HepG2 (cell line): ENCODE measurements around the gene ASXL1. TPM values are rescaled to one million over a fixed set of nuclear protein-coding genes. Genes with fewer than 3 reads are reported as not detected.

Experiments
- ATF7-NPFF ChIP-seq: sonication (generic); formaldehyde crosslinking; IDR thresholded peaks from 2 replicates; pipeline ENCODE4 v1.8.1; 2023; ENCODE audit warnings: mild to moderate bottlenecking, low read depth, missing genetic modification reagents, moderate library complexity
- CEBPG ChIP-seq: IDR thresholded peaks from 2 replicates; pipeline ENCODE4 v1.6.1; 2016
- HHEX ChIP-seq: IDR thresholded peaks from 2 replicates; pipeline ENCODE4 v1.6.1; 2016; ENCODE audit warnings: control low read depth
- HNRNPUL1 ChIP-seq: fragments of 200-400 bp; formaldehyde crosslinking; IDR thresholded peaks from 2 replicates; pipeline ENCODE4 v1.6.1; 2017; ENCODE audit warnings: low read depth, mild to moderate bottlenecking, low read length, moderate library complexity
- MZF1 ChIP-seq: sonication (generic); formaldehyde crosslinking; IDR thresholded peaks from 2 replicates; pipeline ENCODE4 v1.8.1; 2023; ENCODE audit warnings: mild to moderate bottlenecking, missing genetic modification reagents, borderline replicate concordance
- PHB2 ChIP-seq: fragments of 450-650 bp; IDR thresholded peaks from 2 replicates; pipeline ENCODE4 v1.6.1; 2018; ENCODE audit not compliant: partially characterized antibody
- PRMT3 ChIP-seq: sonication (generic); formaldehyde crosslinking; IDR thresholded peaks from 2 replicates; pipeline ENCODE4 v1.8.1; 2022; ENCODE audit warnings: low read depth, mild to moderate bottlenecking, moderate library complexity, missing genetic modification reagents, borderline replicate concordance
- RXRB ChIP-seq: IDR thresholded peaks from 2 replicates; pipeline ENCODE4 v1.6.1; 2016; ENCODE audit warnings: borderline replicate concordance, missing genetic modification reagents, missing compliant biosample characterization
- SOX6 ChIP-seq, 2 experiments: fragments of 450-650 bp in 1 of 2; sonication (generic) in 1 of 2; formaldehyde crosslinking in 1 of 2; IDR thresholded peaks; 2 replicates each; pipeline versions ENCODE4 v1.4.0 to v1.6.1; 2017 to 2020; ENCODE audit warnings: antibody characterized with exemption in 1 of 2, mild to moderate bottlenecking in 1 of 2, missing genetic modification reagents in 1 of 2
- ZNF274 ChIP-seq: sonication (generic); formaldehyde crosslinking; IDR thresholded peaks from 2 replicates; pipeline ENCODE4 v1.5.1; 2020; ENCODE audit warnings: mild to moderate bottlenecking, missing genetic modification reagents
- ZNF282 ChIP-seq: fragments of 450-650 bp; IDR thresholded peaks from 2 replicates; pipeline ENCODE4 v1.6.1; 2018; ENCODE audit not compliant: partially characterized antibody
- ZNF441 ChIP-seq: sonication (generic); formaldehyde crosslinking; IDR thresholded peaks from 2 replicates; pipeline ENCODE4 v1.7.0; 2021; ENCODE audit warnings: missing genetic modification reagents, borderline replicate concordance
- ZNF720 ChIP-seq: sonication (generic); formaldehyde crosslinking; IDR thresholded peaks from 2 replicates; pipeline ENCODE4 v1.4.0; 2020; ENCODE audit warnings: missing genetic modification reagents
- polyA plus RNA-seq, 8 experiments: library from polyadenylated mRNA; depleted of rRNA in 3 of 8; stranded (reverse) in 7 of 8; unstranded in 1 of 8; fragments of >200 nt; fragmentation: Illumina TruSeq in 4 of 8; extraction: Trizol in 4 of 8; gene quantifications; 2 replicates each; pipeline versions ENCODE4 v1.2.1 to v1.2.3, GENCODE V29; 2011 to 2016; ENCODE audit warnings: low read depth in 4 of 8, missing spikeins in 1 of 8, mixed read lengths in 1 of 8; ENCODE audit not compliant: insufficient read depth in 1 of 8
- total RNA-seq, 5 experiments: library from RNA; depleted of rRNA; stranded (reverse); fragments of >200 nt; fragmentation: Illumina TruSeq; extraction: Trizol; gene quantifications; 2 replicates each; pipeline ENCODE4 v1.2.3, GENCODE V29; 2016; ENCODE audit warnings: low read depth in 1 of 5
- TF ChIP-seq, protein P1 (sequence below): sonication (generic); formaldehyde crosslinking; IDR thresholded peaks from 2 replicates; pipeline ENCODE4 v1.5.0; 2020; ENCODE audit warnings: mild to moderate bottlenecking, missing genetic modification reagents, borderline replicate concordance
- TF ChIP-seq, protein P2 (sequence below): sonication (generic); formaldehyde crosslinking; IDR thresholded peaks from 2 replicates; pipeline ENCODE4 v1.4.0; 2020; ENCODE audit warnings: missing genetic modification reagents

Gene ASXL1
- total and polyA plus RNA-seq, 2 of the 13 experiments (the other 11 are each of a cell fraction or from before 2014, with no cell fraction given), result 62.1 to 74.8 TPM

DNA sequence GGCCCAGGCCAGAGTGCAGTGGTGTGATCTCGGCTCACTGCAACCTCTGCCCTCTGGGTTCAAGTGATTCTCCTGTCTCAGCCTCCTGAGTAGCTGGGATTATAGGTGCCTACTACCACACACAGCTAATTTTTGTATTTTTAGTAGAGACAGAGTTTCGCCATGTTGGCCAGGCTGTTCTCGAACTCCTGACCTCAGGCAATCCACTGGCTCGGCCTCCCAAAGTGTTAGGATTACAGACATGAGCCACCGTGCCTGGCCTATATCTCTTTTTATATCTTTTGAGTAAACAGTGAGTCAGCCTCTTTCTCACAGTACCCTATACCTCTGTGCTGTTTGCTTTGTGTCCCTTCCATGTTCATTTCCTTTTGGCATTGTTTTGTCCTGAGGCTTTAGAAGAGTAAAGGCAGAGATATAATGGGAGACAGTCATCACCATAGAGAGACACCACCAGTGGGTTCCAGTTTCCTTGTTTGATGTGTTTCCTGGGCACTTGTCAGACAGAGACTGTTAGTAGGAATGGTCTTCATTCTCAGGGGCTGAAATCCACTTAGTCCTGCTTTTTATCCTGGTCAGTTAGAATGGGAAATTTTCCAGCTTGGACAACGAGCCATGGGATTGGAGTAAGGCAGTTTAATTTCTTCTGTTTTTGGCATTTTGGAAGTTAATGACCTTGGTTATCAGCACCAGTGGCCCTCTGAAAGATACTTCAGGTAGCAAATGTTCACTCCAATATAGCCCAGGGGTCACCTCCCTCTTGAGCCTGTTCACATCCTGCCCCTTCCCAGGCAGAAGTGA, 32.2 kb upstream of the ASXL1 start (continued):
- no peak for TF ChIP-seq ZNF282
- no peak for TF ChIP-seq PRMT3 (CRISPR knock-in tag)
- TF ChIP-seq, protein P1, sequence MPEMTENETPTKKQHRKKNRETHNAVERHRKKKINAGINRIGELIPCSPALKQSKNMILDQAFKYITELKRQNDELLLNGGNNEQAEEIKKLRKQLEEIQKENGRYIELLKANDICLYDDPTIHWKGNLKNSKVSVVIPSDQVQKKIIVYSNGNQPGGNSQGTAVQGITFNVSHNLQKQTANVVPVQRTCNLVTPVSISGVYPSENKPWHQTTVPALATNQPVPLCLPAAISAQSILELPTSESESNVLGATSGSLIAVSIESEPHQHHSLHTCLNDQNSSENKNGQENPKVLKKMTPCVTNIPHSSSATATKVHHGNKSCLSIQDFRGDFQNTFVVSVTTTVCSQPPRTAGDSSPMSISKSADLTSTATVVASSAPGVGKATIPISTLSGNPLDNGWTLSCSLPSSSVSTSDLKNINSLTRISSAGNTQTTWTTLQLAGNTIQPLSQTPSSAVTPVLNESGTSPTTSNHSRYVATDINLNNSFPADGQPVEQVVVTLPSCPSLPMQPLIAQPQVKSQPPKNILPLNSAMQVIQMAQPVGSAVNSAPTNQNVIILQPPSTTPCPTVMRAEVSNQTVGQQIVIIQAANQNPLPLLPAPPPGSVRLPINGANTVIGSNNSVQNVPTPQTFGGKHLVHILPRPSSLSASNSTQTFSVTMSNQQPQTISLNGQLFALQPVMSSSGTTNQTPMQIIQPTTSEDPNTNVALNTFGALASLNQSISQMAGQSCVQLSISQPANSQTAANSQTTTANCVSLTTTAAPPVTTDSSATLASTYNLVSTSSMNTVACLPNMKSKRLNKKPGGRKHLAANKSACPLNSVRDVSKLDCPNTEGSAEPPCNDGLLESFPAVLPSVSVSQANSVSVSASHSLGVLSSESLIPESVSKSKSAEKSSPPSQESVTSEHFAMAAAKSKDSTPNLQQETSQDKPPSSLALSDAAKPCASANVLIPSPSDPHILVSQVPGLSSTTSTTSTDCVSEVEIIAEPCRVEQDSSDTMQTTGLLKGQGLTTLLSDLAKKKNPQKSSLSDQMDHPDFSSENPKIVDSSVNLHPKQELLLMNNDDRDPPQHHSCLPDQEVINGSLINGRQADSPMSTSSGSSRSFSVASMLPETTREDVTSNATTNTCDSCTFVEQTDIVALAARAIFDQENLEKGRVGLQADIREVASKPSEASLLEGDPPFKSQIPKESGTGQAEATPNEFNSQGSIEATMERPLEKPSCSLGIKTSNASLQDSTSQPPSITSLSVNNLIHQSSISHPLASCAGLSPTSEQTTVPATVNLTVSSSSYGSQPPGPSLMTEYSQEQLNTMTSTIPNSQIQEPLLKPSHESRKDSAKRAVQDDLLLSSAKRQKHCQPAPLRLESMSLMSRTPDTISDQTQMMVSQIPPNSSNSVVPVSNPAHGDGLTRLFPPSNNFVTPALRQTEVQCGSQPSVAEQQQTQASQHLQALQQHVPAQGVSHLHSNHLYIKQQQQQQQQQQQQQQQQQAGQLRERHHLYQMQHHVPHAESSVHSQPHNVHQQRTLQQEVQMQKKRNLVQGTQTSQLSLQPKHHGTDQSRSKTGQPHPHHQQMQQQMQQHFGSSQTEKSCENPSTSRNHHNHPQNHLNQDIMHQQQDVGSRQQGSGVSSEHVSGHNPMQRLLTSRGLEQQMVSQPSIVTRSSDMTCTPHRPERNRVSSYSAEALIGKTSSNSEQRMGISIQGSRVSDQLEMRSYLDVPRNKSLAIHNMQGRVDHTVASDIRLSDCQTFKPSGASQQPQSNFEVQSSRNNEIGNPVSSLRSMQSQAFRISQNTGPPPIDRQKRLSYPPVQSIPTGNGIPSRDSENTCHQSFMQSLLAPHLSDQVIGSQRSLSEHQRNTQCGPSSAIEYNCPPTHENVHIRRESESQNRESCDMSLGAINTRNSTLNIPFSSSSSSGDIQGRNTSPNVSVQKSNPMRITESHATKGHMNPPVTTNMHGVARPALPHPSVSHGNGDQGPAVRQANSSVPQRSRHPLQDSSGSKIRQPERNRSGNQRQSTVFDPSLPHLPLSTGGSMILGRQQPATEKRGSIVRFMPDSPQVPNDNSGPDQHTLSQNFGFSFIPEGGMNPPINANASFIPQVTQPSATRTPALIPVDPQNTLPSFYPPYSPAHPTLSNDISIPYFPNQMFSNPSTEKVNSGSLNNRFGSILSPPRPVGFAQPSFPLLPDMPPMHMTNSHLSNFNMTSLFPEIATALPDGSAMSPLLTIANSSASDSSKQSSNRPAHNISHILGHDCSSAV, result no peak
- peak; percentile 94 for TF ChIP-seq RXRB (CRISPR knock-in tag)
- TF ChIP-seq ATF7-NPFF, result no peak
- peak; percentile 57 for TF ChIP-seq CEBPG (CRISPR knock-in tag)
- TF ChIP-seq, protein P2, sequence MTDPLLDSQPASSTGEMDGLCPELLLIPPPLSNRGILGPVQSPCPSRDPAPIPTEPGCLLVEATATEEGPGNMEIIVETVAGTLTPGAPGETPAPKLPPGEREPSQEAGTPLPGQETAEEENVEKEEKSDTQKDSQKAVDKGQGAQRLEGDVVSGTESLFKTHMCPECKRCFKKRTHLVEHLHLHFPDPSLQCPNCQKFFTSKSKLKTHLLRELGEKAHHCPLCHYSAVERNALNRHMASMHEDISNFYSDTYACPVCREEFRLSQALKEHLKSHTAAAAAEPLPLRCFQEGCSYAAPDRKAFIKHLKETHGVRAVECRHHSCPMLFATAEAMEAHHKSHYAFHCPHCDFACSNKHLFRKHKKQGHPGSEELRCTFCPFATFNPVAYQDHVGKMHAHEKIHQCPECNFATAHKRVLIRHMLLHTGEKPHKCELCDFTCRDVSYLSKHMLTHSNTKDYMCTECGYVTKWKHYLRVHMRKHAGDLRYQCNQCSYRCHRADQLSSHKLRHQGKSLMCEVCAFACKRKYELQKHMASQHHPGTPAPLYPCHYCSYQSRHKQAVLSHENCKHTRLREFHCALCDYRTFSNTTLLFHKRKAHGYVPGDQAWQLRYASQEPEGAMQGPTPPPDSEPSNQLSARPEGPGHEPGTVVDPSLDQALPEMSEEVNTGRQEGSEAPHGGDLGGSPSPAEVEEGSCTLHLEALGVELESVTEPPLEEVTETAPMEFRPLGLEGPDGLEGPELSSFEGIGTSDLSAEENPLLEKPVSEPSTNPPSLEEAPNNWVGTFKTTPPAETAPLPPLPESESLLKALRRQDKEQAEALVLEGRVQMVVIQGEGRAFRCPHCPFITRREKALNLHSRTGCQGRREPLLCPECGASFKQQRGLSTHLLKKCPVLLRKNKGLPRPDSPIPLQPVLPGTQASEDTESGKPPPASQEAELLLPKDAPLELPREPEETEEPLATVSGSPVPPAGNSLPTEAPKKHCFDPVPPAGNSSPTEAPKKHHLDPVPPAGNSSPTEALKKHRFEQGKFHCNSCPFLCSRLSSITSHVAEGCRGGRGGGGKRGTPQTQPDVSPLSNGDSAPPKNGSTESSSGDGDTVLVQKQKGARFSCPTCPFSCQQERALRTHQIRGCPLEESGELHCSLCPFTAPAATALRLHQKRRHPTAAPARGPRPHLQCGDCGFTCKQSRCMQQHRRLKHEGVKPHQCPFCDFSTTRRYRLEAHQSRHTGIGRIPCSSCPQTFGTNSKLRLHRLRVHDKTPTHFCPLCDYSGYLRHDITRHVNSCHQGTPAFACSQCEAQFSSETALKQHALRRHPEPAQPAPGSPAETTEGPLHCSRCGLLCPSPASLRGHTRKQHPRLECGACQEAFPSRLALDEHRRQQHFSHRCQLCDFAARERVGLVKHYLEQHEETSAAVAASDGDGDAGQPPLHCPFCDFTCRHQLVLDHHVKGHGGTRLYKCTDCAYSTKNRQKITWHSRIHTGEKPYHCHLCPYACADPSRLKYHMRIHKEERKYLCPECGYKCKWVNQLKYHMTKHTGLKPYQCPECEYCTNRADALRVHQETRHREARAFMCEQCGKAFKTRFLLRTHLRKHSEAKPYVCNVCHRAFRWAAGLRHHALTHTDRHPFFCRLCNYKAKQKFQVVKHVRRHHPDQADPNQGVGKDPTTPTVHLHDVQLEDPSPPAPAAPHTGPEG, result no peak
- TF ChIP-seq HHEX, result no peak; the same call in 1 of the 2 replicates
- TF ChIP-seq PHB2, result no peak
- no peak for TF ChIP-seq ZNF720 (CRISPR knock-in tag)
- TF ChIP-seq MZF1 (CRISPR knock-in tag), result no peak
- no peak for TF ChIP-seq SOX6 (IDR thresholded peaks at IDR 0.05)
- peak; percentile 97 for TF ChIP-seq SOX6 (CRISPR knock-in tag; IDR thresholded peaks at IDR 0.05)
- no peak for TF ChIP-seq ZNF441 (CRISPR knock-in tag)
- TF ChIP-seq HNRNPUL1, result no peak
- TF ChIP-seq ZNF274, result no peak
